Heart right ventricle (tissue), 16 donors: ENCODE data around the gene DST. TPM values are rescaled to one million over a fixed set of nuclear protein-coding genes. Genes with fewer than 3 reads are reported as not detected.

Source experiments
- ATAC-seq, 8 donors: fragments of 200-7000 bp; cut with Tn5 transposase; one replicate each; pipeline ENCODE4 v1.9.1; 2020; ENCODE audit warnings: mild to moderate bottlenecking in 8 of 8, moderate library complexity in 8 of 8, moderate number of reproducible peaks in 1 of 8
- DNase-seq, 2 donors: peaks; one replicate each; pipeline ENCODE4 v3.0.0-alpha.2; 2020
- H3K27ac ChIP-seq, 10 donors: fragments of 200-600 bp; sonication (generic) in 2 of 10; one replicate each; pipeline versions ENCODE4 v1.5.0 to v1.8.0; 2020 to 2022; ENCODE audit warnings: mild to moderate bottlenecking in 3 of 10
- H3K27me3 ChIP-seq, 7 donors: fragments of 200-600 bp; one replicate each; pipeline ENCODE4 v1.8.0; 2021 to 2022; ENCODE audit warnings: mild to moderate bottlenecking in 2 of 7
- H3K36me3 ChIP-seq, 9 donors: fragments of 200-600 bp; sonication (generic) in 1 of 9; one replicate each; pipeline versions ENCODE4 v1.5.0 to v1.8.0; 2020 to 2022; ENCODE audit warnings: mild to moderate bottlenecking in 2 of 9
- H3K4me1 ChIP-seq, 9 donors: fragments of 200-600 bp; sonication (generic) in 1 of 9; one replicate each; pipeline versions ENCODE4 v1.5.0 to v1.8.0; 2020 to 2022; ENCODE audit warnings: mild to moderate bottlenecking in 4 of 9
- H3K4me3 ChIP-seq, 10 donors: fragments of 200-600 bp; sonication (generic) in 2 of 10; one replicate each; pipeline versions ENCODE4 v1.5.0 to v1.8.0; 2020 to 2022; ENCODE audit warnings: mild to moderate bottlenecking in 7 of 10, moderate library complexity in 2 of 10
- H3K9me3 ChIP-seq, 11 donors: fragments of 200-600 bp in 10 of 11; sonication (generic) in 2 of 11; one replicate each; pipeline versions ENCODE4 v1.5.0 to v1.8.0; 2013 to 2022; ENCODE audit warnings: mild to moderate bottlenecking in 2 of 11, control low read depth in 1 of 11, moderate library complexity in 1 of 11
- WGBS, 2 donors: extraction: QIAGEN DNeasy Blood & Tissue Kit; methylation state at CpG; one replicate each; pipeline ENCODE4 v1.1.7; 2013; ENCODE audit warnings: inconsistent platforms in 1 of 2; 5-methylcytosine and 5-hydroxymethylcytosine counted together
- intact Hi-C, 10 donors: fragments of 100-400 bp; cut with DNase I; formaldehyde crosslinking; loops; one replicate each; pipeline versions ENCODE4 v1.11.1 to v1.14.2; 2022
- polyA plus RNA-seq, 2 donors: library from polyadenylated mRNA; stranded (reverse); fragments of 200-250 nt; gene quantifications; one replicate each; pipeline ENCODE4 v1.2.3, GENCODE V29; 2013
- total RNA-seq, 10 donors: library from RNA; stranded (reverse); fragmentation: NEBNext Ultra II Directional in 3 of 10; extraction: Animal tissue kit (Norgen Biotek cat#: 25700) in 3 of 10; gene quantifications; one replicate each; pipeline versions ENCODE4 v1.2.1 to v1.2.4, GENCODE V29; 2021 to 2023
- TF ChIP-seq, protein P1 (sequence below), 9 donors: fragments of 200-600 bp; sonication (generic) in 2 of 9; IDR thresholded peaks; one replicate each; pipeline versions ENCODE4 v1.5.0 to v1.8.0; 2021 to 2022; ENCODE audit warnings: antibody characterized with exemption in 9 of 9, mild to moderate bottlenecking in 5 of 9, moderate library complexity in 1 of 9
- donor health status: Arrhythmogenic right ventricular cardiomyopathy.
- donor health status: ischemic (EF 13 %, LVEDD 7.1; RV severe dilation, severe dysfunction).
- donor health status: healthy with polysubstance abuse.
- donor health status: DM: no; HTN: yes; CAD: no.
- donor health status: DM: no; HTN: no; CAD: no.
- donor health status: ischemic (EF 25% LVEDD 6.9; RV normal size, moderate dysfunction).
- donor health status: ischemic (EF 25% LVEDD 5.7; RV mildly dilated, moderate dysfunction).
- donor health status: healthy.
- donor health status: DM: yes; HTN: yes; CAD: no.
- donor health status: Ischemic cardiomyopathy.
- donor health status: ischemic (EF 35%, LVEDD 5.7; RV mildly dilated, moderate dysfunction).
- donor health status: nonischemic (EF 11% LVEDD 7.7; RV severe dilation, severe dysfunction).
- donor health status: DM: yes; HTN: yes; CAD: no.
- donor health status: PGD.
- donor health status: ischemic (EF 29% LVEDD 5.4; RV normal size, mild dysfunction).
- donor health status: nonischemic (EF 23%, LVEDD 6.1; RV moderate dilation, normal function).

Gene DST
- total and polyA plus RNA-seq, 12 donors = 103 to 619 (median 433) TPM

DNA sequence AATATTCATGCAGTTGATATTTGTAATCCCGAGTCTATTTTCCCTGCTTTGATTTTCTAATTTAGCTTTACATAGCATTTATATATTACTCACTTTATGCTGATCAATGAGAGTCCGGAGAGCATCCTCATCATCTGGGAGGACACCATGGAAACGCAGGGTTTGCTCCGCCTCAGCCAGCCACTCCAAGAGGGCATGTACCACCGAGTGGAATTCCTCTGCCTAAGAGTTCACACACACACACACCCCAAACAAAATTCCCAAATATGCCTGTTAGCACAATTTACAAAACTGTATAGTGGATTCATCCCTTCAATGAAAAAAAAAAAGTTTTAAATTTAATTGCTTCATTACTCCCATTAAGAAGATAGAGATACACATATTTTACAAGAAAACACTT is 160.7 kb downstream of the DST start:
- Histone ChIP-seq H3K36me3 (peaks cover 0 to 100% (median 74%) of the 10 kb centered on the region in 9 donors), H3K27ac (no peak overlapping the region), H3K9me3 (peaks cover 0 to 8% (median 0%) of the 10 kb centered on the region in 11 donors), H3K4me3 (no peak overlapping the region), H3K27me3 (no peaks in the 10 kb centered on the region), H3K4me1 (peaks cover 0 to 15% (median 1%) of the 10 kb centered on the region in 9 donors)
- TF ChIP-seq, protein P1, sequence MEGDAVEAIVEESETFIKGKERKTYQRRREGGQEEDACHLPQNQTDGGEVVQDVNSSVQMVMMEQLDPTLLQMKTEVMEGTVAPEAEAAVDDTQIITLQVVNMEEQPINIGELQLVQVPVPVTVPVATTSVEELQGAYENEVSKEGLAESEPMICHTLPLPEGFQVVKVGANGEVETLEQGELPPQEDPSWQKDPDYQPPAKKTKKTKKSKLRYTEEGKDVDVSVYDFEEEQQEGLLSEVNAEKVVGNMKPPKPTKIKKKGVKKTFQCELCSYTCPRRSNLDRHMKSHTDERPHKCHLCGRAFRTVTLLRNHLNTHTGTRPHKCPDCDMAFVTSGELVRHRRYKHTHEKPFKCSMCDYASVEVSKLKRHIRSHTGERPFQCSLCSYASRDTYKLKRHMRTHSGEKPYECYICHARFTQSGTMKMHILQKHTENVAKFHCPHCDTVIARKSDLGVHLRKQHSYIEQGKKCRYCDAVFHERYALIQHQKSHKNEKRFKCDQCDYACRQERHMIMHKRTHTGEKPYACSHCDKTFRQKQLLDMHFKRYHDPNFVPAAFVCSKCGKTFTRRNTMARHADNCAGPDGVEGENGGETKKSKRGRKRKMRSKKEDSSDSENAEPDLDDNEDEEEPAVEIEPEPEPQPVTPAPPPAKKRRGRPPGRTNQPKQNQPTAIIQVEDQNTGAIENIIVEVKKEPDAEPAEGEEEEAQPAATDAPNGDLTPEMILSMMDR (IDR thresholded peaks at IDR 0.05) = no peak
- WGBS, 2 donors = 80 to 84% methylated on average over 5 of the region's 5 CpGs
- intact Hi-C loops = no loop called here
- DNase-seq (no peak), ATAC-seq (no peak)

DNA sequence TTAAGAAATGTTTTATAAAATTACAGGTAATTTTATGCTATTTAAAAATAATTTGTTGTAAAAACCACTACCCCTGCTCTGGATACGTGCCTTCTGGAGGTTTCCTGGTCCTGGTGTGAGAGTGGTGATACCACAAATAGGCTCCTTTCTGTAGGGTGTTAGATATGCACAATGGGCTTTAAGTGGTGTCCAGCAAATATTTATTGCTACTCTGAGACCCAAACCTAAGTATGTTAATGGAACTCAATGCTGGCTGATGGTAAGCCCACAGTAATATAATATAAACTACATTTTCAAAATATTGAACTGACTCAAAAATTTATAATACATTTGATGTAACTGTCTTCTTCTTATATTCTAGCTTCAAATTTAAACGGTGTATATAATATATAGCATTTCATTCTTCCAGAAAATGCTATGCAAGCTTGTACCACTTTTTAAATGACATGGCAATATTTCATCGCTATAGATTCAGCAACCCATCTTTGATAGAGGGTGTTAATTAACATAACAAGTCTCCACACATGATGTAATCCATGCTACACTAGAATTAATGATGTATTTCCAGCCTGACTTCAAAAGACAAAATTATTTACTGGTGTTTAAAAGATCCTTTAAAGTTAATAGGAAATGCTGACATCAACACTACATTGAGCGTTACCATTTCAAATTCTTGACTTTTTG is 161.9 kb downstream of the DST start:
- Histone ChIP-seq H3K9me3 (peaks cover 0 to 8% (median 0%) of the 10 kb centered on the region in 11 donors), H3K4me1 (peaks cover 0 to 22% (median 12%) of the 10 kb centered on the region in 9 donors), H3K36me3 (peaks cover 0 to 100% (median 74%) of the 10 kb centered on the region in 9 donors), H3K27me3 (no peaks in the 10 kb centered on the region), H3K27ac (no peak overlapping the region), H3K4me3 (no peak overlapping the region)
- WGBS, 2 donors = 87 to 88% methylated on average over 4 of the region's 4 CpGs
- DNase-seq (no peak), ATAC-seq (no peak)
- intact Hi-C loops = no loop called here
- TF ChIP-seq, protein P1 (IDR thresholded peaks at IDR 0.05) = no peak

DNA sequence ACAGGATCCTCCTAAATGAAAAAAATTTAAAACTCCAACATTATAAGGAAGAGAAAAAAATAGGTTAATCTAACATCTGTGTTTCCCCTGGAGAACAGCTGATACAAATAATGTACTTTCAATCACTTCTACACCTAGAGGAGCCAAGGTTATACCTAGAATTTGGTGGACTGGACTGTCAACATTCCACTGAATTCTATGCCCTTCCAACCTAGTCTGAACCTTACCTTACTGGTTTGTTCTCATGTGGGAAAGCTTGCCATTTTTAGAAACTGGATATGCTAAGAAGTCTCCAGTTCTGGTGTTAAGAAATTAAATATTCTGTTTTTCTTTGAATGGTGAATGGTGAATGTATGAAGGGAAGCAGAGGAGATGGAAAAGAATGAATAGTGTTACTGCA is 162.4 kb downstream of the DST start:
- H3K4me1 ChIP-seq = peaks cover 0 to 27% (median 17%) of the 10 kb centered on the region in 9 donors
- TF ChIP-seq, protein P1 (IDR thresholded peaks at IDR 0.05) = no peak
- DNase-seq = no peak

DNA sequence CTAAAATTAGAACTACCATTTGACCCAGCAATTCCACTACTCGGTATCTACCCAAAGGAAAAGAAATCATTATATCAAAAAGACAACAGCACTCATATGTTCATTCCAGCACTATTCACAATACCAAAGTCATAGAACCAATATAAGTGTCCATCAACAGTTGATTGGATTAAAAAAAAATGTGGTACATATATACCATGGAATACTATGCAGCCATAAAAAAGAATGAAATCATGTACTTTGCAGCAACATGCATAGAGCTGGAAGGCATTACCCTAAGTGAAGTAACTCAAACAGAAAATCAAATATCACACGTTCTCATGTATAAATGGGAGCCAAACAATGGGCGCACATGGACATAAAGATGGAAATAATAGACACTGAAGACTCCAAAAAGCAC is 163.3 kb downstream of the DST start:
- DNase-seq (no peak), ATAC-seq (no peak)
- TF ChIP-seq, protein P1 (IDR thresholded peaks at IDR 0.05) = no peak
- intact Hi-C loops = loop anchor here in 3 of 10 donors (5.0 to 10.0 kb wide), 3 partner anchors 65 to 115 kb away; no protein-coding TSS in a partner anchor
- Histone ChIP-seq H3K36me3 (peaks cover 0 to 100% (median 71%) of the 10 kb centered on the region in 9 donors), H3K4me1 (peaks cover 0 to 27% (median 17%) of the 10 kb centered on the region in 9 donors), H3K27me3 (no peaks in the 10 kb centered on the region), H3K9me3 (peaks cover 0 to 8% (median 0%) of the 10 kb centered on the region in 11 donors), H3K4me3 (no peak overlapping the region), H3K27ac (no peak overlapping the region)
- WGBS, 2 donors = 98 to 99% methylated on average over 3 of the region's 3 CpGs

More for the DNA sequence above, 162.4 kb downstream of the DST start:
- intact Hi-C loops = no loop called here
- Histone ChIP-seq H3K9me3 (peaks cover 0 to 8% (median 0%) of the 10 kb centered on the region in 11 donors), H3K27me3 (no peaks in the 10 kb centered on the region), H3K4me3 (no peak overlapping the region), H3K27ac (no peak overlapping the region), H3K36me3 (peaks cover 0 to 100% (median 74%) of the 10 kb centered on the region in 9 donors)
- no peak for ATAC-seq
